ENCODE results near the gene RHOU. TPM values are rescaled to one million over a fixed set of nuclear protein-coding genes. Genes with fewer than 3 reads are reported as not detected.

The RHOU gene
- total and polyA plus RNA-seq, 2 donors (not counting 3 experiments of a cell fraction or from before 2014, with no cell fraction given), result 0.04 to 0.40 TPM

- H2AFZ ChIP-seq (ENCODE audit: low read depth, low read length), result no peak overlapping the region
- TF ChIP-seq MYC (IDR thresholded peaks at IDR 0.05; ENCODE audit: low read depth, low read length) (no peak), POLR2AphosphoS5 (IDR thresholded peaks at IDR 0.05; ENCODE audit: insufficient read depth, low read depth, low read length) (no peak), EZH2 (IDR thresholded peaks at IDR 0.05; ENCODE audit: borderline replicate concordance, low read depth, low read length, severe bottlenecking) (no peak), JUN (IDR thresholded peaks at IDR 0.05; ENCODE audit: borderline replicate concordance, insufficient read depth, insufficient read length, low read depth) (no peak), POLR2A (IDR thresholded peaks at IDR 0.05; ENCODE audit: low read depth, low read length) (no peak), CTCF (IDR thresholded peaks at IDR 0.05; ENCODE audit: extremely low read depth in 1 of 2, insufficient read depth in 1 of 2, low read depth in 1 of 2, low read length in 2 of 2) (no peak), GATA2 (IDR thresholded peaks at IDR 0.05; ENCODE audit: insufficient read depth, insufficient read length, low read depth, low read length) (no peak), MAX (IDR thresholded peaks at IDR 0.05; ENCODE audit: insufficient read depth, insufficient read length) (no peak), FOS (IDR thresholded peaks at IDR 0.05; ENCODE audit: borderline replicate concordance, insufficient read depth, low read length) (no peak)
- no peaks in the 10 kb centered on the region for H3K36me3 ChIP-seq (ENCODE audit: control insufficient read depth in 2 of 2, extremely low read depth in 1 of 2, insufficient read depth in 2 of 2, low read length in 2 of 2)
- intact Hi-C loops (cut with micrococcal nuclease), result no loop called here
- FAIRE-seq (no peak), DNase-seq (ENCODE audit: low read depth, low spot score) (no peak)
- no peak overlapping the region for H3K4me2 ChIP-seq (ENCODE audit: insufficient read depth, low read length)
- no peaks in the 10 kb centered on the region for H3K27me3 ChIP-seq (ENCODE audit: control insufficient read depth in 2 of 2, insufficient read depth in 2 of 2, low read length in 2 of 2)
- ChIA-PET POLR2A (no interaction called here), CTCF (interaction anchor here (1.1 kb wide), 1 partner anchor 506 kb away, joined by 5 read pairs; no protein-coding TSS in a partner anchor)
- H3K9me1 ChIP-seq (replicated peaks; ENCODE audit: control insufficient read depth, extremely low read depth, insufficient read depth, low read length), result no peaks in the 10 kb centered on the region
- H3K79me2 ChIP-seq (ENCODE audit: control insufficient read depth, insufficient read depth, low read length), result no peaks in the 10 kb centered on the region
- no peak overlapping the region for H3K9ac ChIP-seq (replicated peaks; ENCODE audit: extremely low read depth, insufficient read depth, low read length)
- H3K27ac ChIP-seq (ENCODE audit: insufficient read depth, low read depth, low read length), result no peak overlapping the region
- H3K9me3 ChIP-seq (replicated peaks; ENCODE audit: control insufficient read depth, insufficient read depth, low read length), result no peaks in the 10 kb centered on the region
- dilution Hi-C loops (cut with MboI; ENCODE audit: extremely low pct_ligation_motif_present, low sequenced_read_pairs), result no loop called here
- no peaks in the 10 kb centered on the region for H4K20me1 ChIP-seq (replicated peaks; ENCODE audit: control insufficient read depth, extremely low read depth, insufficient read depth, low read length)
- H3K4me1 ChIP-seq (ENCODE audit: control insufficient read depth, extremely low read depth, insufficient read depth, low read length), result no peaks in the 10 kb centered on the region
- no peak overlapping the region for H3K4me3 ChIP-seq (replicated peaks in 1 of 3; ENCODE audit: insufficient read depth in 1 of 3, low read depth in 1 of 3, low read length in 3 of 3)
- no TSS peak for BruUV-seq (replicated peaks)
These were observed 13.9 kb upstream of the RHOU start for GRCh38 chr1:228721407-228721806.

Measured in endothelial cell of umbilical vein (primary cell).